IgD-negative memory B cell (primary cell): ENCODE data around the gene MAPK12. TPM values are rescaled to one million over a fixed set of nuclear protein-coding genes. Genes with fewer than 3 reads are reported as not detected.

Experiments used
- H3K27ac Mint-ChIP-seq, 3 donors: one replicate each; pipeline ENCODE4 v1.8.0; 2020 to 2022; ENCODE audit warnings: mild to moderate bottlenecking in 3 of 3, mixed read lengths in 3 of 3, moderate library complexity in 1 of 3
- H3K27me3 Mint-ChIP-seq: one replicate; pipeline ENCODE4 v1.8.0; 2021; ENCODE audit warnings: mixed read lengths
- H3K36me3 Mint-ChIP-seq: one replicate; pipeline ENCODE4 v1.8.0; 2020; ENCODE audit warnings: mild to moderate bottlenecking, mixed read lengths
- H3K4me1 Mint-ChIP-seq, 3 donors: one replicate each; pipeline ENCODE4 v1.8.0; 2020 to 2022; ENCODE audit warnings: mixed read lengths in 3 of 3, mild to moderate bottlenecking in 1 of 3
- H3K4me3 Mint-ChIP-seq, 4 donors: one replicate each; pipeline ENCODE4 v1.8.0; 2020 to 2022; ENCODE audit warnings: mild to moderate bottlenecking in 4 of 4, mixed read lengths in 4 of 4, moderate library complexity in 3 of 4
- H3K9me3 Mint-ChIP-seq, 3 donors: one replicate each; pipeline ENCODE4 v1.8.0; 2020 to 2021; ENCODE audit warnings: mixed read lengths in 3 of 3, mild to moderate bottlenecking in 1 of 3
- polyA plus RNA-seq: library from polyadenylated mRNA; unstranded; fragments of 300-500 nt; fragmentation: Illumina TruSeq; gene quantifications from one replicate; pipeline ENCODE4 v1.2.3, GENCODE V29; 2021

The MAPK12 gene
- polyA plus RNA-seq, 1 donor from 2014 or later: 0.94 TPM

DNA sequence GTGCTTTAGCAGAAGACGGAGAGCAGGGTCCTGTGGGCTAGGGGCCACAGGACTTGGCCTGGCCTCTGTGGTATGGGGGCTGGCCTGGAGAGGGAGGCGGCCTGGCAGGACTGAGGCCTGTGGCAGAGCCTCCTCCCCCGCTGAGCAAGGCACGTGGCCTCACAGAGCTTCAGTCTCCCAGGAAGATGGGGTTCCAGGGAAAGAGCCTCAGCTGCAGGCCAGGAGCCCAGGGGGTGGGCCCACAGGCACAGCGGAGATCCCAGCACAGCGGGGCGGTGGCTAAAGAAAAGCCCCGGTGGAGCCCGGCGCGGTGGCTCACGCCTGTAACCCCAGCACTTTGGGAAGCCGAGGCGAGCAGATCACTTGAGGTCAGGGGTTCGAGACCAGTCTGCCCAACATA is 2.2 kb downstream of the MAPK12 start:
- H3K4me3 Mint-ChIP-seq: peak overlapping the region in 2 of 4 donors; percentile 6 to 43
- H3K9me3 Mint-ChIP-seq: no peaks in the 10 kb centered on the region
- H3K4me1 Mint-ChIP-seq: peaks cover 0 to 6% (median 0%) of the 10 kb centered on the region in 3 donors
- H3K27me3 Mint-ChIP-seq: peaks cover 9% of the 10 kb centered on the region
- no peaks in the 10 kb centered on the region for H3K36me3 Mint-ChIP-seq
- no peak overlapping the region for H3K27ac Mint-ChIP-seq

DNA sequence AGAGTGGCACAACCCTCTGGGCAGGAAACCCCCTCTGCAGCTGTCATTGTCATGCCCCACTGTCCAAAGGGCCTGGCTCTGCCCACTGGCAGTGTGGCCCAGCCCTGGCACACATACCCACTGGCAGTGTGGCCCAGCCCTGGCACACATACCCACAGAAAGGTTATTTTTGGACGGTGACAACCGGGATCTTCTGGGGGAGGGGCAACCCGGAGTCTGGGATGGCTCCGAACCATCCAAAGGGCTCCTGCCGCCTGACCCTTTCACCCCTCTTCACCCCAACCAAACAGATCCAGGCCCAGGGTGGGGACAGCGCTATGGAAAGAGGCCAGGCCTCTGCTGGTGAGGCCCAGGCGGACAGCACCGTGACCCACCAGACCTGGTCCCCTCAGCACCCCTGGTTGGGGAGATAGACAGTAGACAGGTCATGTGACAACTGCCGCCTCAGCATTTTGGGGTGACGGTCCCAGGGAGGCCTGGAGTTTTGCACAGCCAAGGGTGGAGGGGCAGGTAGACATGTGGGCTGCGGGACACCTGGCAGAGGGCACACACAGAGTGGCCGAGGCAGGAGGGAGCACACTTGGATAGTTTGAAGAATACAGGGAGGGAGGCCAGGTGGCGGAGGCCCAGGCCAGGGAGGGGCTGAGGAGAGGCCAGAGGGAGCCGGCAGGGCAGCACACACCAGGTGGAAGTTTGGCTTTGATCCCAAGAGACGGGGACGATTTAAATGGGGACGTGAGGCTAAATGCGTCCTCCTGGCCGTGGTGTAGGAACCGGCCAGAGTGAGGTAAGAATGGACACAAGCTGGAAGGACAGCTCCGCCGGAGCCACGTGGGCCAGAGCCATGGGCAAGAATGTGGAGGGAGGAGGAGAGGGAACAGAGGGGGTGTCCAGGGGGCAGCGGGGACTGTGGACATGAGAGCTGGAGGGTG is 2.9 kb downstream of the MAPK12 start:
- H3K4me3 Mint-ChIP-seq: peak overlapping the region in 1 of 4 donors; percentile 43

DNA sequence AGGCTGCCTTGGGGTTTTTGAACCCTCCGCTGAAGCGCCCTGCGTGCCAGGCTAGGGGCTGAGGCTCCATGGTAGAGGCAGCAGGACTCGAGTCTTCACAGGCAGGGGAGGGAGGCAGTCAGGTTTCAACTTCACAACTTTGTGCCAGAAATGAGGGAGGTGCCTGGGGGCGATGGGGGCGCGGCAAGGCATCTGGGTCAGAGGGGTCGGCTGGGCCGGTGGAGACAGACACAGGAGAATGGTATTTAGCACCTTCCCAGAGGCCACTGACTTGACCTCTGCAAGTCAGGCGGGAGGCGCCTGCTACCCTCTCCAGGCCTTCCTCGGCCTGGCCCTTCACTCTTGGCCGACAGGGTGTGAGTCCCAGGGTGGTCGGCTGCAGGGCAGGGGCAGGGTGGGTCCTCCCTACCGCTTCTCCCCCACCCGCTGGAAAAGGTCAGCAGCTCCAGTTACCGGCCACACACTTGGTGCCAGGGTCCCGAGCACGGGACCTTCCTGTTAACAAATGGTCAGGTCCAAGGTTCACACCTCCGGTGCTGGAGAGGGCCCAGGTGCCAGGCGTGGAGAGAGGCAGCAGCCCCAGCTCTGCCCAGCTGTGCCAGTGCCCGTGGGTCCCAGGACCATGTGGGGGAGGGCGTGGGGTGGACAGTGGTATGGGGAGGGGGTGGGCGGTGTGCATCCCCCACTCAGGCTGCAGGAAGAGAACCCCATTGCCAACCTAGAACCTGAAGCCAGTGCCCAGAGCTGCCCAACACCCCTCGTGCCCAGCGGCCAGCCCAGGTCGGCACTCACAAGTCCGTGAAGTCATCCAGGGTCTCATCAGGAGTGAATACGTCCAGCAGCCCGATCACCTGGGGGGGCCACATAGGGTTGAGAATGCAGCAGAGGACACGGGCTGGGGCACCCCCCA is 3.8 kb downstream of the MAPK12 start:
- no peaks in the 10 kb centered on the region for H3K36me3 Mint-ChIP-seq
- H3K27me3 Mint-ChIP-seq: peaks cover 9% of the 10 kb centered on the region
- H3K27ac Mint-ChIP-seq: peak overlapping the region in 1 of 3 donors; percentile 63
- peak overlapping the region in 1 of 4 donors; percentile 20 for H3K4me3 Mint-ChIP-seq
- no peaks in the 10 kb centered on the region for H3K9me3 Mint-ChIP-seq
- H3K4me1 Mint-ChIP-seq: peaks cover 0 to 6% (median 0%) of the 10 kb centered on the region in 3 donors

More for the DNA sequence above, 2.9 kb downstream of the MAPK12 start:
- Mint-ChIP-seq H3K4me1 (peaks cover 0 to 6% (median 0%) of the 10 kb centered on the region in 3 donors), H3K27ac (no peak overlapping the region), H3K9me3 (no peaks in the 10 kb centered on the region), H3K27me3 (peaks cover 9% of the 10 kb centered on the region), H3K36me3 (no peaks in the 10 kb centered on the region)

DNA sequence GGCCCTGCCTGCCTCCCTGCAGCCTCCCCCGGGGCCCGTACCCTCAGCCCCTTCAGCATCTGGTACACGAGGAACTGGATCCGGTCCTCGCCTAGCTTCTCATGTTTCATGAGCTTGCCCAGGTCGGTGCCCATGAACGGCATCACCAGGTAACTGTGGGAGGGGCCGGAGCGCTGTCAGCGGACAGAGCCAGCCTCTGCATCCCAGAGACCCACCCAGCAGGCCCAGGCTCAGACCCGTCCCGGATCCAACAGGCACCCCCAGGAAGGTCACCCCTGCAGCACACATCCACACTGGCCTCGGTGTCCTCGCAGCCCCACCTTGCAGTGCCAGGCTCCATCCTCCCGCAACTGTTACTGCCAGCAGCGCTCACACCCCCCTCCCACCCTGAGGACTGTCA is 4.4 kb downstream of the MAPK12 start:
- no peaks in the 10 kb centered on the region for H3K36me3 Mint-ChIP-seq
- H3K4me3 Mint-ChIP-seq: peak overlapping the region in 1 of 4 donors; percentile 20
- H3K9me3 Mint-ChIP-seq: no peaks in the 10 kb centered on the region
- H3K27me3 Mint-ChIP-seq: peaks cover 4% of the 10 kb centered on the region
- H3K27ac Mint-ChIP-seq: no peak overlapping the region
- H3K4me1 Mint-ChIP-seq: peaks cover 1 to 4% (median 3%) of the 10 kb centered on the region in 3 donors

DNA sequence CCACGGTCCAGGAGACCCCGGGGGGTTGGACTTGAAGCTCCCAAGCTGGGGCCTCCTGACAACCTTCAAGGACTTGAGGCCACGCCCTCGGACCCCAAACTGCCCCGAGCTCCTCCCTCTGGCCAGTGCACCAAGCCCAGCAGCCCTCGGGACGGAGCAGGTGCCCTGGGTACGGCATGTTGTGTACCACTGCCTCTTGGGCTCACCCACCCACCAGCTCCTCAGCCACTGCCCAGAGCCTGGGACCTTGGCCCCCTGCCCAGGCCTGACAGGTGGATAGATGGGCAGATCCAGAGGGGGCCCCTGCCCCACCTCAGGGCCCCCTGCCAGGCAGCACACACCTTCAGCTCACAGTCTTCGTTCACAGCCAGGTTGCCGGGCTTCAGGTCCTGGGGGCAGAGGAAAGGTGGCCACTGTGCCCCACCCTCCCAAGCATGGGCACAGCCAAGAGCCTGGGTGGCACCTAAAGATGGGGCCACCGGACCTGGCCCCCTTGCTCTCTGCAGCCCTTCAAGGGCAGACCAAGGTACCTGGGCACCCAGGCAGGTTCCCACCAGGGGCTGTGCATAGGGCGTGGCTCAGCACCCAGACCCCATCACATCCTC is 5.1 kb downstream of the MAPK12 start:
- no peak overlapping the region for H3K27ac Mint-ChIP-seq
- peaks cover 0 to 5% (median 4%) of the 10 kb centered on the region in 3 donors for H3K4me1 Mint-ChIP-seq
- no peaks in the 10 kb centered on the region for H3K9me3 Mint-ChIP-seq
- peaks cover 2% of the 10 kb centered on the region for H3K27me3 Mint-ChIP-seq
- no peaks in the 10 kb centered on the region for H3K36me3 Mint-ChIP-seq
- H3K4me3 Mint-ChIP-seq: no peak overlapping the region

DNA sequence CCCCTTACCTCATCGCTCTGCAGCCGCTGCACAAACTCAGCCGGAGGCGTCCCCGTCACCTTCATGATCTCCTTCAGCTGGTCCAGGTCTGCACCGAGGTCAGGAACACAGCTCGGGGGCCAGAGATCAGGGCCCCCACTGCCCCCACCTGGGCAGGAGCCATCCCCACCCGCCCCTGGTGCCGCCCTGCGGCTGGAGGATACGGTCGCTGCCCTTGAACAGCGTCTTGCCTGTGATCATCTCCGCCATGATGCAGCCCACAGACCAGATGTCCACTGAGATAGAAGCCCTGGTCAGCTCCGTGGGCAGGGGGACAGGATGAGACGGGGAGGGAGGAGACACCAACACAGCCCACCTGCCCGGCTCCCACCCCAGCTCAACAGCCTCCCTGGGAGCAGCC is 5.9 kb downstream of the MAPK12 start:
- Mint-ChIP-seq H3K4me1 (peaks cover 2 to 5% (median 4%) of the 10 kb centered on the region in 3 donors), H3K27ac (no peak overlapping the region), H3K27me3 (peaks cover 2% of the 10 kb centered on the region), H3K9me3 (no peaks in the 10 kb centered on the region), H3K36me3 (no peaks in the 10 kb centered on the region), H3K4me3 (no peak overlapping the region)

DNA sequence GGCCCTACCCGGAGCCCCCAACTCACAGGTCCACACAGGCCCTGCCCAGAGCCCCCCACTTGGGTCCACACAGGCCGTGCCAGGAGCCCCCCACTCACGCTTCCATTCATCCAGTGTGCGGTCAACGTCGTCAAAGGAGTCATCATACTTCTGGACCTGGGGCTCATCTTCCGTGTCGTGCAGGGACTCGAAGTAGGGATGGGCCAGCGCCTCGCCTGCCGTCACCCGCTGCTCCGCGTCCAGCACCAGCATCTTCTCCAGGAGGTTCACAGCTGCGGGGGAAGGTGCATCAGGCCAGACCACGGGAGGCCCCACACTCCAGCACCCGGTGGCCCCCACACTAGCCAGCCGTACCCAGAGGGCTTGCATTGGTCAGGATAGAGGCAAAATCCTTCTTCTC is 6.4 kb downstream of the MAPK12 start:
- peaks cover 2% of the 10 kb centered on the region for H3K27me3 Mint-ChIP-seq
- H3K4me3 Mint-ChIP-seq: no peak overlapping the region
- no peaks in the 10 kb centered on the region for H3K9me3 Mint-ChIP-seq
- H3K4me1 Mint-ChIP-seq: peaks cover 5 to 7% (median 5%) of the 10 kb centered on the region in 3 donors
- H3K36me3 Mint-ChIP-seq: no peaks in the 10 kb centered on the region
- no peak overlapping the region for H3K27ac Mint-ChIP-seq

DNA sequence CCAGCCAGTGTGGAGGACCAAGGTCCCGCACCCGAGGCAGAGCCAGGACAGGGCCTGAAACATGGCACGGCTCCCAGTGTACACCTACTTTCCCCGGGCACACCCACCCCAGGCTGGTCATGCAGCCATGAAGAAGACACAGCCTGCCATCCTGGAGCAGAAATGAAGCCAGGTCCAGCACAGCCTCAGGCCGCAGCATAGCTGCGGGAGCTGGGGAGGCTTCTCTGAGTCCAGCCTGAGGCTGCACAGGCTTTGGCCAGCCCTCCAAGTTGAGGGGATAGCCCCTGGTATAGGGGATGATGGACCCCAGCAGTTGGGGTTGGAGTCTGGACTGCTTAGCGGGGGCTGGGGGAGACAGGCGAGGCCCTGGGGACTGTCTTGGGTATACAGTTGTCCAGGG is 7.5 kb downstream of the MAPK12 start:
- peaks cover 5 to 7% (median 5%) of the 10 kb centered on the region in 3 donors for H3K4me1 Mint-ChIP-seq
- H3K9me3 Mint-ChIP-seq: no peaks in the 10 kb centered on the region
- H3K27me3 Mint-ChIP-seq: peaks cover under 1% of the 10 kb centered on the region
- H3K27ac Mint-ChIP-seq: peak overlapping the region in 1 of 3 donors; percentile 46
- H3K4me3 Mint-ChIP-seq: no peak overlapping the region
- H3K36me3 Mint-ChIP-seq: no peaks in the 10 kb centered on the region

DNA sequence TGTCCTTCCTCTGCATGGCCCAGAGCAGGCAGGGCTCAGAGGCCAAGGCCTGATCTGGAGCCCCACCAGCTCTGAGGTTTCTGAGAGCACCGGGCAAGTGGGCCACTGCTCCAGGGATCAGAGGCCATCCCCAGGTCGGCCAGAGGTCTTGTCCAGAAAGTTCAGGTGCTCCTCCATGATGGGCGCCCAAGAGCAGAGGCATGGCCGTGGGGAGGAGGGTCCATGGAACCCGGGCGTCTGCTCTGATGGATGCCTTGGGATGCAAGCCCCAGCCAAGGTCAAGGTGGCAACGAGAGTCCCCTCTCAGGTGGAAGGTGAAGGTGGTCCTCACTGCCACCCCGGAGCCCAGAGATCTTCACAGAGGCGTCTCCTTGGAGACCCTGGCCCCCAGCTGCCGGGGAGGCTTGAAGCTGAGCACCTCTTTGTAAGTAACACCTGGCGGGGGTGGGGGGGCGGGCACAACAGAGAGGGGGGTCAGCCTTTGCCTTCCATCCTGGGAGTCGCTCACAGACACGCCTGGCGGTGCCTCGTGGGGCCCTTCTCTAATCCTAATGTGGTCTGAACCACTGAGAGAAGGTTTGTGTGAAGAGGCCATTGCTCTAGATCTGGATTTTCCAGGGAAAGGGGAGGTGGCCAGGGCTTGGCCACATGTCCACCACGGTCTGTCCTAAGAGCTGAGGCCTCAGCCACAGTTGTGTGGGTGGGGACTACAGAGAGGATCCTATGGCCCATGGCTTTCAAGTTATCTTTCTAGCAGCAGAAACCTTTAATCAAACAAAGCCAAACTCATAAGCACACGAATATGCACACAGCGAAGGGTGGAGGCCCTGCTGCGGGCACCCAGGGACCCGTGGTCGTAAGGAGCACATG is 8.2 kb downstream of the MAPK12 start:
- H3K4me3 Mint-ChIP-seq: peak overlapping the region in 1 of 4 donors; percentile 41
- no peaks in the 10 kb centered on the region for H3K9me3 Mint-ChIP-seq
- H3K27ac Mint-ChIP-seq: peak overlapping the region in 1 of 3 donors; percentile 46
- no peaks in the 10 kb centered on the region for H3K27me3 Mint-ChIP-seq
- no peaks in the 10 kb centered on the region for H3K36me3 Mint-ChIP-seq
- H3K4me1 Mint-ChIP-seq: peaks cover 5 to 7% (median 5%) of the 10 kb centered on the region in 3 donors

DNA sequence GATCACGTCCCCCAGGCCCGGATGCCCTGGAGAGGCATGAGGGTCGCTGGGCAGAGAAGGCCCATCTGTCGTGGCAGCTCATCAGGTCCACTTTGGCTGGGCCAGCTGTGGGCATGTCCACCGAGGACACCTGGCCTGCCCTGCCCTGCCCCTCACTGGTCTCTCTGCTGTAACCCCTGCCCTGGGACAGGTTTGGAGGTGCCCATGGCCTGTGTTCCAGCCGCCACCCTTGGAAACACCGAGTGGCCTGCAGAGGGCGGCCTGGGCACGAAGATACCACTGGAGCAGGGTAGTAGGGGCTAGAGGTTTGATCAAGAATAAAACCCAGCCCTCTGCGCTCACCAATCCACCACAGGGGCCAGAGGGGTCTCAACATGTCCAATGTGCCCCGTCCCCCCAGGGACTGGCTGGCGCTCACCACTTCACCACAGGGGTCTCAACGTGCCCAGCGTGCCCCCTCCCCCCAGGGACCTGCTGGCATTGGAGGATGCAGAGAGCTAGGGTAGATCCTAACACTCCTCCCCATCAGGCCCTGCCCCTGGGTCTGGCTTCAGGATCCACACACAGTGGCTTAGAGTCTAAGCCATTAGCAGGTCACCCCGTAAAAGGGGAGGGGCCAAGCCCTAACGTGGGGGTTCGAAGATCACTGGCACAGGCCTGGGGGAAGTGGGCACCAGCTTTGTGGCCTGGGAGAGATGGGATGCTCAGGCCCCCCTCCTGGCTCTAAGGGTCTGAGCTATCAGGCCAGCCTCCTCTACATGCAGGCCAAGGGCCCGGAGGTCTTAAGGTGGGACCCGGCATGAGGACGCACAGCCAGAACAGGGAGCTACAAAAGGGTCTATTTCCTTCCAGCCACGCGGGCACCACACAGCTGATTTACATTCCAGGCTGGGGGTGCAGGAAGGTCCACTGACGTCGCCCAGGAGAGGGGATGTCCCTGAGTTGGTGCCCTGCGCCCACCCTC is 9.1 kb downstream of the MAPK12 start:
- no peaks in the 10 kb centered on the region for H3K36me3 Mint-ChIP-seq
- H3K4me3 Mint-ChIP-seq: peak overlapping the region; percentile 78 to 90 (median 84)
- H3K27ac Mint-ChIP-seq: peak overlapping the region in 2 of 3 donors; percentile 16 to 93
- H3K27me3 Mint-ChIP-seq: no peaks in the 10 kb centered on the region
- H3K9me3 Mint-ChIP-seq: no peaks in the 10 kb centered on the region
- peaks cover 6 to 14% (median 11%) of the 10 kb centered on the region in 3 donors for H3K4me1 Mint-ChIP-seq

DNA sequence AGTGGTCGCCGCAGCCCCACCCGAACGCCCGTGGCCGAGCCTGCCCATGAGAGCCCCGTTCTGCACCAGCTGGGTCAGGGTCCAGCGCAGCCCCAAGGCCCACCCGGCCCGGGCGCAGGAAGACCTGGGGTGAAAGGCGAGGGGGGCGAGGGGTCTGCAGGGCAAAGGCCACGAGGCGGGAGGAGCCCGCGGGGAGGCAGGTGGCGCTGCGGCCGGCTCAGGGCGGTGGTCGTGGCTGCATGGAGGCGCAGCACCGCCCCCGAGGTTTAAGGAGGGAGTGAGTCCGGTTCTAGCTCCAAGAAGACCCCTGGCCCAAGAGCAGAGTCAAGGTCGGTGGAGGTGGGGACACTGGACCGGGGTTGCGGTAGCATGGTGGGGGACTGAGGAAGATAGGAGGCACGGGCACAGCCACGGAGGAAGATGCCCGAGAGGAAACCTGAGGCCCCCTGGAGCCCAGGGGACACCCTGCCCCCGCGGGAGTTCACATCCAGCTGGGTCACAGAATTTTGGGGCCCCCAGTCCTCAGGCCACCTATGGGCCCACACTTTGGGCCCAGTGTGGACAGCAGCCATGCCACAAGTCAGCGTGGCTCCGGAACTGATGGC is 9.9 kb downstream of the MAPK12 start:
- H3K27ac Mint-ChIP-seq: peak overlapping the region in 2 of 3 donors; percentile 87 to 93
- no peaks in the 10 kb centered on the region for H3K9me3 Mint-ChIP-seq
- no peaks in the 10 kb centered on the region for H3K36me3 Mint-ChIP-seq
- H3K4me1 Mint-ChIP-seq: peaks cover 9 to 19% (median 13%) of the 10 kb centered on the region in 3 donors
- no peaks in the 10 kb centered on the region for H3K27me3 Mint-ChIP-seq
- H3K4me3 Mint-ChIP-seq: peak overlapping the region; percentile 78 to 90 (median 84)

DNA sequence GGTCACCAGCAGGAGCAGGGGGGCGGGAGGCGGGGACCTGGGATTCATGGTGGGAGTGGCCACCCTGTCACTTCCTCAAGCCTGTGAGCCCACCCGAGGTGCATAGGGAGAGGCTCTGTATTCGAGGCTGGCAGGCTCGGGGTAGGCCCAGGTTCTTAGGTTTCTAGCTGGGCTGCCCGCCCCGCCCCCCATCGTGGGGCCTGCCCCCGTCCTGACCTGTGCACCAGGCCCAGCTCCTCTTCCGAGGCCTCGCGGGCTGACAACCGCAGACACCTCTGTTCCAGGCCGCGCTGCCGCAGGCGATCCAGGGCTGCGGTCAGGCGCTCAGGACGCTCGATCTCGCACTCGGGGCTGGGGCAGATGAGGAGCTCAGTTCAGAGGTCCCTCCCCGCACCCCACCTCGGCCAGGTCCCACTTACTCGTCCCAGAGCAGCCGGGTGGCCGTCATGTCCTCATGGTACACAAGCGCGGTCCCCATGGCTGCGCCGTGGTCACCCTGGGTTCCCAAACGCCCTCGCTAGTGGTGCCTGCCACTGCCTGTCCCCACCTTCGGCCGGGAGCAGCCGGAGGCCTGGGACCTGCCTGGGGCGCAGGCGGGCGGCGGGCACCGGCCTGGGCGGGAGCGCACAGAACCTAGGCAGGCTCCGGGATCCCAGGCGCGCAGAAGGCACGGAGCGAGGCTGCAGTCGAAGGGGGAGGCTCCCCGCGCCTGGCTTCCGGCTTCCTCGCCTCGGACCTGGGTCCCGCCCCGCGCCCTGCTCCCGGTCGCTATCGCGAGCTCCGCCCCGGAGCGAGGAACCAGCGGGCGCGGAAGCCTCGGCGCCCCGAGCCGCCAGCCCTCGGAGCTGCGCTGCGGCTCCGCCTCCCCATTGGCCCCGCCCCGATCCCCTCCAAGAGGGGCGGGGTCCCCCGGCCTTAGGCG is 10.7 kb downstream of the MAPK12 start, which contains the start of gene HDAC10:
Gene HDAC10, minus strand, starts transcription at position 711 of the 922 bp plus-strand sequence. Its CDS starts 233 bp downstream, at position 478.
- H3K27me3 Mint-ChIP-seq: no peaks in the 10 kb centered on the region
- H3K36me3 Mint-ChIP-seq: no peaks in the 10 kb centered on the region
- peak within 1 kb of the TSS; percentile 31 to 93 (median 87) for H3K27ac Mint-ChIP-seq
- H3K4me1 Mint-ChIP-seq: peaks cover 9 to 19% (median 13%) of the 10 kb centered on the region in 3 donors
- peak within 1 kb of the TSS; percentile 83 to 90 (median 87) for H3K4me3 Mint-ChIP-seq
- no peaks in the 10 kb centered on the region for H3K9me3 Mint-ChIP-seq
